HG03039 (cell line): ENCODE results near the gene NDUFA11.

ENCODE experiments used
- ATAC-seq: cut with Tn5 transposase; IDR thresholded peaks from one replicate; pipeline ENCODE4 v1.9.1; 2021; ENCODE audit warnings: mild to moderate bottlenecking, moderate library complexity; ENCODE audit not compliant: unreplicated experiment

The NDUFA11 gene

DNA sequence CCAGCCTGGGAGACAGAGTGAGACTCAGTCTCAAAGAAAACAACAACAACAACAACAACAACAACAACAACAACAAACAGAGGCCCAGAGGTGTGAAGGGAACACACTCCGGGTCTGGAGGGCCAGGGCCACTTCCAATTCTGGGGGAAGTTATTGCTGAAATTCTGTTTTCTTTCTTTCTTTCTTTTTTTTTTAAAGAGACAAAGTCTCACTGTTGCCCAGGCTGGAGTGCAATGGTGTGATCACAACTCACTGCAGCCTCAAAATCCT, 7.0 kb upstream of the NDUFA11 start:
- no peak for ATAC-seq

DNA sequence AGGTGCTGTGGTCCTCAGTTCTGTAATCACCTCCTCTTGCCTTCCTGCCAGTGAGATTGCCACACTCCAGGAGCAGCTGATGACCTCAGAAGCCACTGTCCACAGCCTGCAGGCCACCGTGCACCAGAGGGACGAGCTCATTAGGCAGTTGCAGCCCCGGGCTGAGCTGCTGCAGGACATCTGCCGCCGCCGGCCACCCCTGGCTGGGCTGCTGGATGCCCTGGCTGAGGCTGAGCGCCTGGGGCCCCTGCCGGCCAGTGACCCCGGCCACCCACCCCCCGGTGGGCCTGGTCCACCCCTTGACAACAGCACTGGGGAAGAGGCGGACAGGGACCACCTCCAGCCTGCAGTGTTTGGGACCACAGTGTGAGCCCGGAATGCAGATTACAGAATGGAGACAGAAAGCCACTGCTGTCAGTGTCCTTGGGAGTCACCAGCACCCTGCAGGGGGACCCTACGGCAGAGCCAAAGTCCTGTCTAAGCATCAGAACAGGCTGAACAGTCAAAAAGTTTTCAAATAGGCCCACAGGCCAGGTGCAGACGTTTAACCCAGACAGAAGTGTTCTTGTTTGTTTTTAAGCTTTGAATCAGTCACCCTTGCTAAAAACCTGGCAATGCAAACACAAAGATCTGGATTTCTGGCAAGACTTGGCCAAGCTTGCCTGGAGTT, 5.3 kb upstream of the NDUFA11 start:
- ATAC-seq = no peak

DNA sequence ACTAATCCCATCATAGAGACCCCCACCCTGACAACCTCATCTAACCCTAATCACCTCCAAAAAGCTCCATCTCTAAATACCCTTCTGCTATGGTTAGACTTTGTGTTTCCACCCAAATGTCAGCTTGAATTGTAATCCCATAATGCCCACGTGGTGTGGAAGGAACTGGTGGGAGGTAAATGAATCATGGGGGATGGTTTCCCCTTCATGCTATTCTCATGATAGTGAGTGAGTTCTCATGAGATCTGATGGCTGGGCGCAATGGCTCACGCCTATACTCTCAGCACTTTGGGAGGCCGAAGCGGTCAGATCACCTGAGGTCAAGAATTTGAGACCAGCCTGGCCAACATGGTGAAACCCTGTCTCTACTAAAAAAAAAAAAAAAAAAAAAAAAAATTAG, 3.7 kb upstream of the NDUFA11 start:
- ATAC-seq = no peak

DNA sequence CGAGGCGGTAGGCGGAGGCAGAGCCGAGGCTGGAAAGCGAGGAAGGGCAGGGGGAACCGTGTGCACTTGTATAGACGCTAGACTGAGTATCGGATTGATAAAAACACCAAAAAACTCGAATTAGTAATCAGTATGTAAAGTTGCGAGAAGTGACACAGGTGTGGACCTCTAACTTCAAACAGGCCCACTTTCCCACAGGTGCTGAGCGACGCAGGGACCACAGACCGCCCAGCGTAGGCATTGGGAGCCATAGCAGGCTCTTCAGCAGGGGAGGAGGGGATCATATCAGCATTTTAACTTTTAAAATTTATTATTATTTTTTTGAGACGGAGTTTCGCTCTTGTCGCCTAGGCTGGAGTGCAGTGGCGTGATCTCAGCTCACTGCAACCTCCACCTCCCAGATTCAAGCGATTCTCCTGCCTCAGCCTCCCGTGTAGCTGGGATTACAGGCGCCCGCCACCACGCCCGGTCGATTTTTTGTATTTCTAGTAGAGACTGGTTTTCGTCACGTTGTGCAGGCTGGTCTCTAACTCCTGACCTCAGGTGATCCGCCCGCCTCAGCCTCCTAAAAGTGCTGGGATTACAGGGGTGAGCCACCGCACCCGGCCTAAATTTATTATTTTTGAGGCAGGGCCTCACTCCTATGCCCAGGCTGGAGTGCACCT, 1.7 kb upstream of the NDUFA11 start:
- no peak for ATAC-seq

DNA sequence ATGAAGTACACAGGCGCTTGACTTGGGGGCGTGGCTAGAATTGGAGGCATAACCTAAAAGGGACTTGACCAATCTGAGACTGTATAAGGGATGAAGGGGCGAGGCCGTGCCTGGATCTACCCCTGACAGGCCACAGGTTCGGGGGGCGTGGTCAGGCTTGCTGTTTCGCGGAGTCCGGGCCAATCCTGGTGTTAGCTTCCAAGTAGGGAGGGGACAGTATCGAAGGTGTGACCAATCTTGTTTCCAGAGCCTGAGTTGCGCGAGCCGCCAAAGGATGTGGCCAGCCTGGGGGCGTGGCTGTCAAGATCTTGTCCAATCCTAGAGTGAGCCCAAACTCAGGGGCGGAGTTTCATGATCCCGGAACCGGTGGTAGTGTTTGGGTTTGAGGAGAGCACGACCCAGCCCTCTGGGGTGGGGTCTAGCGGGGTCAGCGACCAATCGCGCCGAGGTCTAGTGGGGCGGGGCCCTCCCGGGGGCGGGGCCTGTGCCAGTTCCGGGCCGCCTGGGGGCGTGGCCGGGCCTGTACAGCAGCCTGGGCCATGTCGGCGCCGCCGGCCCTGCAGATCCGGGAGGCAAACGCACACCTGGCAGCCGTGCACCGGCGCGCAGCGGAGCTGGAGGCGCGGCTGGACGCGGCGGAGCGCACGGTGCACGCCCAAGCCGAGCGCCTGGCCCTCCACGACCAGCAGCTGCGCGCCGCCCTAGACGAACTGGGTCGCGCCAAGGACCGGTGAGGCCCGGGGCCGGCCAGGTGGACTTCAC, 943 bp upstream of the NDUFA11 start, which contains the start of gene VMAC:
TSS of gene VMAC (plus strand) at position 521 of the 762 bp plus-strand sequence. CDS start at position 540, 19 bp downstream.
- ATAC-seq = peak; percentile 72

DNA sequence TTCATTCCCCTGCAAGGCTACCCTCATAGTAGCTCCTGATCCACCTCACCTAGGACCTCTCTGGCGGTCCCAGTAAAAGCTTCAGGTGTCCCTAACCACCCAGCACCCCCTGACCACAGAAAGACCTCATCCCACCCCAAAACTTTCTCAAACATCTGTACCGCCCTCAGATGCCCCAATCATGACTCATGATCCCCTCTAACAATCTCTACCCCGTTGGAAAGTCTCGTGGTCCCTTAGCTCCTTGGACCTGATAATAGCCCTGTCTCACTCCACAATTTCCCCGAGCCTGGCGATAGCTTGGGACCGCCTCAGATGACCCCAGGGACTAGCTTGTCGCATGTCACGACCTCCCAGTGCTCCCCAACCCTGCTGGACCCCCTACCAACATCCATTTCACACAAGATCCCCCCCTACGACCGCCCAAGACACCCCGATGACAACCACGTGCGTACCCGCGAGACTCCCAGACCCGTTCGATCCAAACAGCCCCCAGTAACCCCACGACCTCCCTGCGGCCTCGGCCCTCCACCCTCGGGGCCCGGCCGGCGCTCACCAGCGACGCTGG, 450 bp downstream of the NDUFA11 start:
- ATAC-seq = no peak

DNA sequence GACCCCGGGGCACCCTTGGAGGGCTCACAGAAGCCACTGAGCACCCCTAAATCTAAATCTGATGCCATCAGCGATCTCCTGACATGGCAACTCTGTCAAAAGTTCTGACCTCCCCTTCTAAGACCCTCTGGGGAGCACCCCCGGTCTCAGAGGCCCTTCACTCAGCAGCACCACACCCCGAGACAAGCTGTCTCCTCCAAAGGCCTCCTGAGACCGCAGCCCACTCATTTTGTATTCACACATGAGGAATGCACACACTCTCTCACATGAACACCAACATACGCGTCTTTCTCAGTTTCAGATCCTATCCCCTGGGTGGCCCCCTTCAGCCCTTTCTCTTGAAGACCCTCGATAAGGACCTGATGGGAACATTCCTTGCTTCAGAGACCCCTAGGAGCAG, 2.6 kb downstream of the NDUFA11 start:
- ATAC-seq = no peak

DNA sequence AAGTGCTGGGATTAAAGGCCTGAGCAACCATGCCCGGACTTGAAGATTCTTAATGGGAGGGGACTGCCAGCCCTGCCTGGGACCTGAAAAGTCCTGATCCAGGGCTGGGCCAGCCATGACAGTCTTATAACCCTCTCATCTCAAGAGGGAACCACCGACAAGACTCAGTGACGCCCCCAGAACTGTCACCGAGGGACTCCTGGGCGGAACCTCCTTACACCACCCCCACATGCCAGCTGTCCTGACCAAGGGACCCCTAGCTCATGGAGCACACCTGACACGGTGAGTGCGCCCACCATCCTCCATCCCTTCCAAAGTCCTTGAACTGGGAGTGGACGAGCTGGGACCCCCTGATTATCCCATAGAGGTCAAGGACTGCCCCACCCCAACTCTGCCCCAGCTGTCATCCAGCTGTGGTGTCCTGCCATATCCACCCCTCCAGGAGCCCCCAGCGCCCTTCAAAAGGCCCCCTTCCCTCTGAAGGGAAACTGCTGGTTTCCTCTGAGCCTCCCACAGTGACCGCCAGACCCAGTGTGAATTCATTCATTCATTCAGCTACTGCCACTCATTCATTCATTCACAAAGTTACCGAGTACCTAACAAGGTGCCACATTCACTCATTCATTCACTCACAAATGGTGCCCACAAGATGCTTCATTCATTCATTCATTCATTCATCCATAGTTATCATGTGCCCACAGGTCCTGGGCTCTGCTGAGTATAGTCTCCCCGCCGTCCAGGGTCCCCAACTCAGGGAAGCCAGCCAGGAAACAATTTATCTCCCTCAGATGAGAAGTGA, 3.7 kb downstream of the NDUFA11 start:
- ATAC-seq = no peak

DNA sequence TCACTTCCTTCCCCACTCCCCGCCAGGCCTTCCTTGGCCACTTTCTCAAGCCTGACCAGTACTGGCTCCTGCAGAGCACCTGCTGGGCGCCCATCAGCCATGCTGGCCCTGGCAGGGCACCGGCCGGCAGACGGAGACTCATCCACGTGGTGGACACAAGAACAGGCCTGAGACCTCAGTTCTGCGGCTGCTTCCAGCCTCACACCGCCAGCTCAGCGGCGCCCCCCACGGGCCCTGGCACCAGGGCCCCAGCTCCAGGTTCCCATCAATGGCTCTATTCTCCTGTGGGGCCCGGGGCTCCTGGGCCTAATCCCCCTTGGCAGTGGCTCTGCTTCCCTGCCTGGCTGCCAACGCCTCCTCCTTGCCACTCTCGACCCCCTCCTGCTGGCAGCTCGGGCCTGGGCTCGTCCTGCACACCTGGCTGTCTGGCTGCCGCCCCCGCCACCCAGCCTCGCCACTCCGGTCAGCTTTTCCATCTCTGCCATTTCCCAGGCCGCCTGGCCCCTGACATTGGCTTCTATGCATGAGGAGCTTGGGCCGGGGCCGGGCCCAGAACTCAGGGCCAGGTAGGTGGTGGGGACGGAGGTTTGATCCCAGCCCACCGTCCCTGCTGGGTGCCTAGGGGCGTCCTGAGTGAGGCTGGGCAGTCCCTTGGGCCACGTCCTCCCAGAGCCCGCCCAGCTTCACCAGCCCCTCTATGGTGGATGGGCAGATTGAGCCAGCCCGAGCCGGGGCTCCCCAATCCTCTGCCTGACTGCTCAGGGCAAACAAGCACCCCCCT, 6.2 kb downstream of the NDUFA11 start:
- ATAC-seq = no peak

DNA sequence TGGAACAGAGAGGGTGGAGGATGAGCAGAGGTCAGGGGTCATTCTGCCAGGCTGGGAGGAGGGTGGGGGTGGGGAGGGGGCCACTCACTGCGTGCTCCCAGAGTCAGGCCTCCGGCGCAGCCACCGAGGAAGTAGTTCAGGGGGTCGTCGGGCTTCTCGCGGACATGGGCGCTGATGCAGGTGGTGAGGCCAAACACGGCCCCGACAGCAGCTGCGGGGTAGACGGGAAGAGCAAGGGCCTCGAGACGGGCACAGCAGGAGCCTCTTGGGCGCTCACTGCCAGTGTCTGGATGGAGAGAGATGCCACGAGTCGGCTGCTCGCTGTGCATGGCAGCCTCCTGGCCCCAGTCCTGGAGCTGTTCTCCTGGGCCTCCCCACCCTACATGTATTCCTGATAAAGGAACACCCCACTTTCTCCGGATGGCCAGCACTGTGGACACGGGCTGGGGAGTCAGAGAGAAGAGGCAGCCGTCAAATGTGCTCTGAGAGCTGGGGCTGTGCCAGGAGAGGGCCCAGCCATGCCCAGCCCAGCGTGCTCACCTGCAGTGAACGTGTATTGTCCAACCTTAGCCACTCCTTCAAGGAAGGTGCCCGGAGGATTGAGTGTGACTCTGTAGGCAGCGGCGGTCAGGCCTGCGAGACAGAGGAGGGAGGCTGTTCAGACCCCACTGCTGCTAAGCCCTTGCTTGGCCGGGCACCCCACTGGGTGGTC, 7.1 kb downstream of the NDUFA11 start:
- ATAC-seq = no peak

DNA sequence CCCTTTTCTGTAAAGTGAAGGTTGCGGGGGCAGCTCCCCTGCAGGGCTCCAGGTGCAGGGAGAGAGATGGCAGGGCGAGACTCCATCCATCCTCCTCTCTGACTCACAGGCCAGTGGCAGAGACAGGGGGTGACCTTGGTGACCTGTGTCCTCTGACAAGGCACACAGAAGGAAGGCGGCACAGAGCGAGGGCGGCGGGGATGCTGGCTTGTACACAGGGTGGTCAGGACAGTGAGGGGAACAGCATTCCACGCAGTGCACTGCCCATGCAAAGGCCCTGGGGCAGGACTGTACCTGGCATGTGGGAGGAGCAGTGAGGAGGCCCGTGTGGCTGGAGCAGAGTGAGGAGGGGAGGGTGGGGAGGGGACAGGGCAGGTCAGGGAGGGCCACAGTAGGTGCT, 7.7 kb downstream of the NDUFA11 start:
- ATAC-seq = no peak

DNA sequence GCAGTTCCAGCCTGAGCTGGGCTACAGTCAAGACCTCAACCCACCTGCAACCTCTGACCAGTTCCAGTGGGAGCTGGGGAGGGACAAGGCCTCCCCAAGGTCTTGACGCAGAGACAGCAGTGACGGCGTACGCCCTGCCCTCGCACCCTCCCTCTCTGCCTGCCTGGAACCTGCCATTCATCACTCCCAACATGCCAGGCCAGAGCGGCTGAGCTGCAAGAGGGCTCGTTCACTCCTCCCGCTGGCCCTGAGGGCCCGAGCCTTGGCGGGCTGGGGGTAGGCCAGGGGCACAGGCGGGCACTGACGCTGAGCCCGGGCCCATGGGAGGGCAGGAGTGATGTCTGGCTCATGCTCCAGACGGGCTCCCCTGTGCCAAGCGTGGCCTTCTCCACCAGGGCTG, 8.2 kb downstream of the NDUFA11 start:
- no peak for ATAC-seq

DNA sequence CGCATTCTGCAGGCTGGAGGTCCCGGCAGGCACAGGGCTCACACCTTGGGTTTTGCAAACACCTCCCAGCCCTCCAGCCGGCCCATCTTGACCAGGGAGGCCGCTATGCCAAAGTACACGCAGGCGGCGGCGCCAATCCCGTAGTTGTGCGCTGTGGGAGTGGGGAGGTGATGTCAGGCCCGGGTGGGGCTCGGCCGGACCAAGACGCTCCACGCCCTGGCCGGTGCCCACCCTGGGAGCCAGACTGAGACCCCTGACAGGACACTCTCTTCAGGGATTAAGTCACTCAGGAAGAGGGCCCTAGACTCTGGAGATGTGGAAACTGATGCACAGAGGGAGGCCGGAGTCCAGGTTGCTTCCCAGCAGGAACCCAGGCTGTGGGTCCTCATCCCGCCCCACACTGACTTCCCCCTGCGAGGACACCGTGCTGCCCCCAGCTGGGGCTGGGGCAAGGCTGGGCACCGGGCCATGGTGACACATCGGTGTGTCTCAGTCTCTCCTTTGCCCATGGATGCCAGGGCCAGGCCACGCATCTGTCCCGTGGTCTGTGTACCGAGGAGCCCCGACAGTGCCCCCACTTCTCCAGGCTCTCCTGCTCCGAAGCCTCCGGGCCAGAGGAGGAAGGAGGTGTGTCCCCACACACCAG, 8.8 kb downstream of the NDUFA11 start:
- no peak for ATAC-seq

DNA sequence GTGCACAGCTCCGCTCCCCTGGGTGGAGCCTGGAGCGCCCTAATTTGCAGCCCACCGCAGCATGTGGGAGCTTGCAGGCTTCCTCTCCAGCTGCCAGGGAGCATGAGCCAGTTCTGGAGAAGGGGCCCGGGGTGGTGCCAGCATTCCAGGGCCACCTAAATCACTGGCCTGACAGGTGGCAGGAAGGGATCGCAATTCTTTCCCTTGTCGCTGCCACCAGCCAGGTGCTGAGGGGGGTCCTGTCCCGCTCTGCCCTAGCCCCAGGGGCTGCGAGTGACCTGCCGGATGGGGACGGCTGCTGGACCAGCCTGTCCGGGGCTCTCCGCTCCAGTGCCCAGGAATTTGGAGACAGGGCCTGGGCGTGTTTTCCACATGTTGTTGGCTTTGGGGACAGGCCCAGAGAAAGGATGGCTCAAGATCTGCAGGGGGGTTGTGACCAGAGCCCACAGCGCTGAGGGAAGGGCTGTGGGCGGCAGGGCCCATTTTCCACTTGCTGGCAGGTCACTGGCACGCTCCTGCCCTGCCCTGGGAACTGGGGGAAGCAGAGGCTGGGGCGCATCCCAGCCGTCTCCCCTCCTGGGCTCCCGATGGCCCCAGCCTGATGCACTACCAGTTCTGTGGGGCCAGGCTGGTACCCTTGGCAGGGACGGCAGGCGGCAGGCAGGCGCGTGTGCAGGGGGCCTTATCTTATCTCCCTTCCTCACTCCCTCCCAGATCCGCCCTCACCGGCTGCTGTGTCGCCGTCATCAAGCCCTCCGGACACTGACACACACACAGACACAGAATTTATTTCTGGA, 9.5 kb downstream of the NDUFA11 start:
- no peak for ATAC-seq

DNA sequence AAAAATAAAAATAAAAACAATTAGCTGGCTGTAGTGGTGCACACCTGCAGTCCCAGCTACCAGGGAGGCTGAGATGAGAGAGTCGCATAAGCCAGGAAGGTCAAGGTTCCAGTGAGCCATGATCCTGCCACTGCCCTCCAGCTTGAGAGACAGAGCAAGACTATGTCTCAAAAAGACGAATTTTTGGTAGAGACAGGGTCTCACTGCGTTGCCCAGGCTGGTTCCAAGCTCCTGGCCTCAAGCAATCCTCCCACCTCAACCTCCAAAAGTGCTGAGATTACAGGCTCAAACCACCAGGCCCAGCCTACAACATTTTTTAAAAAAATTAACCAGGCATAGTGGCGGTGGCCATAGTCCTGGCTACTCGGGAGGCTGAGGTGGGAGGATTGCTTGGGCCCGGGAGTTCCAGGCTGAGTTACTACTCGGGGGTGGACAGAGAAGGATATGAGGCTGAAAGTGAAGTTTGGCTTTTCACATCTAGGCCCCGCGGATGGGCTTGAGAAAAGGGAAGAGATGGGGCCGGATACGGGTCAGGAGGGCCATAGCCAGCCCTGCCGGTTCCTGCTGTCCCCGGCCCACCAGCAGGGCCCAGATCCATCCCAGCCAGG, 10.2 kb downstream of the NDUFA11 start:
- ATAC-seq = no peak

DNA sequence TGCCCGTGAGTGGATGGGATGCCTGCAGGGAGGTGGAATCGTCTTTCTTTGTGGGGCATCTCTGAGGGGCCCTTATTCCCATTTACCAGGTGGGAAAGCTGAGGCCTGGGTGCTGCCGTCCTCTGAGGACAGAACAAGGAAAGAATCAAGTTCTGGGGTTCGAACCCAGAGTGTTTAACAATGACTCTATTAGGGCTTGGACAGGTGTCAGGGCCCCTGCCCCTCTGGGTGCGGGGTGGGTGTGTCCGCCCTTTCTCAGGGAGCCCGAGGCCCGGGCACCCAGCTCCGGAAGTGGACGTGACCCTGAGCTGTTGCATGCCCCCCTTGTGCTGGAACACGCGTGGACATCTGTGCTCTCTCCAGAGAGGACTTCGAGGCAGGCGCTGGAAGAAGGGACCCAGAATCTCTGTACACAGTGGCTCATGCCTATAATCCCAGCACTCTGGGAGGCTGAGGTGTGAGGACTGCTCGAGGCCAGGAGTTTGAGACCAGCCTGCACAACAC, 10.8 kb downstream of the NDUFA11 start:
- ATAC-seq = no peak

DNA sequence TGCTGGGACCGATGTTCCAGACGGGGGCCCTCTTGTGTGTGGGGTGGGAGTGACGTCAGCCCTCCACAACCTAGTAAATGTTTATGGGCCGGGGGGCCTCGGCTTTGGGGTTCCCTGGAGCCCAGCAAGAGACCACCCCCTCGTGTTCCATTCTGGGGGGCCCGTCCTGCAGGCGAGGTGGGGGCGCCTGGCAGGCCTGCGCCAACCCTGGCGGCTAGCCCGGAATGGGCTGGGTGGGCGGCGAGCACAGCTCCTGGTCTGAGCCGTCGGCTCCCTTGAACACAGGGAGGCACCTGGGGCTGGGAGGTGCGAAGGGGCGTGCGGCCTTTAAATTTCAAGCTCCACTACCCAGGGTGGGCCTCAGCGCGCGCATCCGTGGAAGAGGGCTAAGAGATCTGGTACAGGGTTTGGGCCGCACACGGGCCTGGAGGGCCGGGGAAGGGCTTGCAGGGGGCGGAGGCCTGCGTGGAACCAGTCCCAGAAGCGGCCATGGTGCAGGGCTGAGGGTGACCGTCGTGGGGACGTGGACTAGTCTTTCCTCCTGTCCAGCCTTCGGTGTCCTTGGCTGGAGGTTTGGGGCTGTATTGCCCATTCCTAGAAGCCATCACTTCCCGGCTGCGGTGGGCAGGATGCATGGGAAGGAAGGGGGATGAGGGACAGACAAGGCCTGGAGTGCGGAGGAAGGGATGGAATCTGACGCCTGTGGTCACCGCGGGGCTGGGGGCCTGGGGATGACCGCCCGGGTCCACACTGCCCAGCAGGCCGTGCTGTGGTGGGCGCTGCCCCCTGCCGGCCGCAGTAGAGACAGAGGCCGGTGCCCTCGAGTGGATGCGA, 11.4 kb downstream of the NDUFA11 start:
- ATAC-seq = no peak
